Parietal lobe (tissue), 1 donor: ENCODE measurements around the gene MINK1. TPM values are rescaled to one million over a fixed set of nuclear protein-coding genes. Genes with fewer than 3 reads are reported as not detected.

Source experiments
- total RNA-seq: library from RNA; depleted of rRNA; stranded (reverse); fragments of >200 nt; gene quantifications from one replicate; pipeline ENCODE4 v1.2.3, GENCODE V29; 2014

MINK1 gene
- 52.3 TPM for total RNA-seq

GRCh38 chr17:4833178-4833940 is at the start of gene MINK1:
Gene MINK1, plus strand, starts transcription at chr17:4833340. Its CDS starts 244 bp downstream, at chr17:4833584.

GRCh38 chr17:4786106-4786511 is 47.0 kb upstream of the MINK1 start, which contains the start of gene VMO1:
Gene VMO1, minus strand, starts transcription at chr17:4786364. Its CDS starts 12 bp downstream, at chr17:4786352.

GRCh38 chr17:4788807-4789700 is 44.1 kb upstream of the MINK1 start, which contains the start of gene GLTPD2:
Gene GLTPD2, plus strand, starts transcription at chr17:4788964. Its CDS starts 48 bp downstream, at chr17:4789012.

GRCh38 chr17:4802228-4802627 is 30.9 kb upstream of the MINK1 start, which contains the start of gene C17orf114:
Gene C17orf114, minus strand, starts transcription at chr17:4802328.

GRCh38 chr17:4806777-4807604 is 26.1 kb upstream of the MINK1 start, which contains the start of gene PLD2:
Gene PLD2, plus strand, starts transcription at chr17:4807152. Its CDS starts 621 bp downstream, at chr17:4807773.

GRCh38 chr17:4899341-4900230 is 66.4 kb downstream of the MINK1 start, which contains the start of gene C17orf107:
Gene C17orf107, plus strand, starts transcription at chr17:4899536. Its CDS starts 227 bp downstream, at chr17:4899763.

GRCh38 chr17:4903051-4903818 is 70.1 kb downstream of the MINK1 start, which contains the start of gene CHRNE:
Gene CHRNE, minus strand, starts transcription at chr17:4903098. Its CDS starts 35 bp downstream, at chr17:4903063.

GRCh38 chr17:4931963-4932362 is 98.8 kb downstream of the MINK1 start, which contains the start of gene GP1BA:
Gene GP1BA, plus strand, starts transcription at chr17:4932277. Its CDS starts 328 bp downstream, at chr17:4932605.

GRCh38 chr17:4939796-4940554 is 106.8 kb downstream of the MINK1 start, which contains the start of the genes RNF167 and SLC25A11:
Gene RNF167, plus strand, starts transcription at chr17:4940268. Its CDS starts 642 bp downstream, at chr17:4940910.
Gene SLC25A11, minus strand, starts transcription at chr17:4940046. Its CDS starts 136 bp downstream, at chr17:4939910.

Other genes starting within 250 kb of the MINK1 start
- 5.6 TPM for gene SMTNL2, start 248.8 kb upstream of the MINK1 start, total RNA-seq
- gene ALOX15, start 191.7 kb upstream of the MINK1 start, total RNA-seq: not detected
- gene PELP1, start 129.2 kb upstream of the MINK1 start, total RNA-seq: 46.0 TPM
- gene ARRB2, start 122.7 kb upstream of the MINK1 start, total RNA-seq: 22.5 TPM
- 8.8 TPM for gene MED11, start 101.9 kb upstream of the MINK1 start, total RNA-seq
- not detected for gene ZMYND15, start 93.5 kb upstream of the MINK1 start, total RNA-seq
- gene CXCL16, start 93.4 kb upstream of the MINK1 start, total RNA-seq: 0.63 TPM
- not detected for gene TM4SF5, start 61.5 kb upstream of the MINK1 start, total RNA-seq
- not detected for gene VMO1, start 47.0 kb upstream of the MINK1 start, total RNA-seq
- not detected for gene GLTPD2, start 44.4 kb upstream of the MINK1 start, total RNA-seq
- 56.7 TPM for gene PSMB6, start 37.2 kb upstream of the MINK1 start, total RNA-seq
- gene PLD2, start 26.2 kb upstream of the MINK1 start, total RNA-seq: 28.5 TPM
- 3.8 TPM for gene C17orf107, start 66.2 kb downstream of the MINK1 start, total RNA-seq
- gene CHRNE, start 69.8 kb downstream of the MINK1 start, total RNA-seq: 0.94 TPM
- not detected for gene GP1BA, start 98.9 kb downstream of the MINK1 start, total RNA-seq
- 48.8 TPM for gene SLC25A11, start 106.7 kb downstream of the MINK1 start, total RNA-seq
- gene RNF167, start 106.9 kb downstream of the MINK1 start, total RNA-seq: 14.1 TPM
- gene PFN1, start 115.2 kb downstream of the MINK1 start, total RNA-seq: 62.9 TPM
- gene ENO3, start 117.8 kb downstream of the MINK1 start, total RNA-seq: 1.6 TPM
- gene SPAG7, start 134.5 kb downstream of the MINK1 start, total RNA-seq: 25.4 TPM
- gene CAMTA2, start 154.3 kb downstream of the MINK1 start, total RNA-seq: 22.5 TPM
- not detected for gene INCA1, start 164.2 kb downstream of the MINK1 start, total RNA-seq
- gene KIF1C, start 164.6 kb downstream of the MINK1 start, total RNA-seq: 21.3 TPM
- gene SLC52A1, start 202.1 kb downstream of the MINK1 start, total RNA-seq: not detected
- gene ZFP3, start 245.1 kb downstream of the MINK1 start, total RNA-seq: 13.5 TPM